ENCODE data around the gene DNER. TPM values are rescaled to one million over a fixed set of nuclear protein-coding genes. Genes with fewer than 3 reads are reported as not detected.

The DNER gene
- polyA plus RNA-seq, 10 donors = 1.4 to 5.1 (median 3.0) TPM

GRCh38 chr2:229443546-229444268 is 270.6 kb downstream of the DNER start:
- DNase-seq = no peak

GRCh38 chr2:229443141-229443540 is 271.2 kb downstream of the DNER start:
- DNase-seq = no peak

- DNase-seq = no peak
These were observed 275.8 kb downstream of the DNER start for GRCh38 chr2:229438430-229439159.

GRCh38 chr2:229437467-229437866 is 276.9 kb downstream of the DNER start:
- DNase-seq = no peak

GRCh38 chr2:229434187-229434586 is 280.2 kb downstream of the DNER start:
- DNase-seq = no peak

GRCh38 chr2:229433351-229433750 is 281.0 kb downstream of the DNER start:
- DNase-seq = no peak

GRCh38 chr2:229431327-229431954 is 282.9 kb downstream of the DNER start:
- DNase-seq = peak; percentile 60 to 84 (median 61)

GRCh38 chr2:229429589-229429988 is 284.8 kb downstream of the DNER start:
- peak in 2 of 3 donors; percentile 58 to 82 for DNase-seq

- DNase-seq = no peak
These were observed 287.9 kb downstream of the DNER start for GRCh38 chr2:229426464-229426863.

- DNase-seq = no peak
These were observed 288.8 kb downstream of the DNER start for GRCh38 chr2:229425598-229425997.

- no peak for DNase-seq
These were observed 292.3 kb downstream of the DNER start for GRCh38 chr2:229422063-229422462.

- peak in 1 of 3 donors; percentile 71 for DNase-seq
These were observed 295.2 kb downstream of the DNER start for GRCh38 chr2:229419158-229419557.

GRCh38 chr2:229417916-229418315 is 296.4 kb downstream of the DNER start:
- DNase-seq = no peak

GRCh38 chr2:229417176-229417575 is 297.2 kb downstream of the DNER start:
- no peak for DNase-seq

GRCh38 chr2:229416116-229416694 is 298.1 kb downstream of the DNER start:
- peak in 1 of 3 donors; percentile 69 for DNase-seq

- no peak for DNase-seq
These were observed 299.7 kb downstream of the DNER start for GRCh38 chr2:229414631-229415030.

- DNase-seq = no peak
These were observed 301.7 kb downstream of the DNER start for GRCh38 chr2:229412686-229413085.

- DNase-seq = no peak
These were observed 303.4 kb downstream of the DNER start for GRCh38 chr2:229410946-229411345.

GRCh38 chr2:229410264-229410663 is 304.1 kb downstream of the DNER start:
- peak in 2 of 3 donors; percentile 78 to 87 for DNase-seq

GRCh38 chr2:229409751-229410181 is 304.6 kb downstream of the DNER start:
- DNase-seq = no peak

GRCh38 chr2:229408962-229409361 is 305.4 kb downstream of the DNER start:
- DNase-seq = peak in 1 of 3 donors; percentile 36

GRCh38 chr2:229408356-229408755 is 306.0 kb downstream of the DNER start:
- DNase-seq = peak; percentile 73 to 88 (median 81)
